H9 (cell line): Measurements from ENCODE around the gene OAF. TPM values are rescaled to one million over a fixed set of nuclear protein-coding genes. Genes with fewer than 3 reads are reported as not detected.

Experiments
- DNase-seq: peaks from one replicate; pipeline ENCODE4 v3.0.0-alpha.2; 2017
- H2AFZ ChIP-seq: one replicate; pipeline ENCODE4 v1.6.1; 2013; ENCODE audit warnings: mild to moderate bottlenecking, low read length, control low read depth, moderate library complexity
- H2AK5ac ChIP-seq: 2 replicates; pipeline ENCODE4 v1.6.1; 2013; ENCODE audit warnings: low read length, control low read depth, mixed read lengths; ENCODE audit not compliant: insufficient read length
- H2BK120ac ChIP-seq: one replicate; pipeline ENCODE4 v1.6.1; 2013; ENCODE audit warnings: low read depth, mild to moderate bottlenecking, low read length, control low read depth, inconsistent platforms; ENCODE audit not compliant: poor library complexity, severe bottlenecking
- H2BK12ac ChIP-seq: 2 replicates; pipeline ENCODE4 v1.6.1; 2013; ENCODE audit warnings: low read length, control low read depth, mixed read lengths, low read depth; ENCODE audit not compliant: insufficient read length
- H2BK15ac ChIP-seq: 2 replicates; pipeline ENCODE4 v1.6.1; 2013; ENCODE audit warnings: low read depth, low read length, control low read depth
- H2BK20ac ChIP-seq: one replicate; pipeline ENCODE4 v1.6.1; 2013; ENCODE audit warnings: low read depth, mild to moderate bottlenecking, low read length, control low read depth, inconsistent platforms; ENCODE audit not compliant: poor library complexity, severe bottlenecking
- H2BK5ac ChIP-seq: 2 replicates; pipeline ENCODE4 v1.6.1; 2013; ENCODE audit warnings: low read length, control low read depth, mixed read lengths; ENCODE audit not compliant: insufficient read length
- H3K14ac ChIP-seq: 2 replicates; pipeline ENCODE4 v1.6.1; 2013; ENCODE audit warnings: low read length, control low read depth; ENCODE audit not compliant: insufficient read depth
- H3K18ac ChIP-seq: 2 replicates; pipeline ENCODE4 v1.6.1; 2013; ENCODE audit warnings: low read depth, mild to moderate bottlenecking, mixed read lengths, low read length, control low read depth; ENCODE audit not compliant: insufficient read length
- H3K23ac ChIP-seq: 2 replicates; pipeline ENCODE4 v1.6.1; 2013; ENCODE audit warnings: low read length, control low read depth, mixed read lengths, low read depth; ENCODE audit not compliant: insufficient read length
- H3K23me2 ChIP-seq: 2 replicates; pipeline ENCODE4 v1.6.1; 2013; ENCODE audit warnings: low read depth, mild to moderate bottlenecking, mixed read lengths, low read length, control low read depth; ENCODE audit not compliant: insufficient read length, poor library complexity, severe bottlenecking
- H3K27ac ChIP-seq: 2 replicates; pipeline ENCODE4 v1.5.1; 2013; ENCODE audit warnings: low read length, control low read depth, mixed read lengths, low read depth; ENCODE audit not compliant: insufficient read length
- H3K27me3 ChIP-seq: 2 replicates; pipeline ENCODE4 v1.6.1; 2013; ENCODE audit warnings: low read length, control low read depth, inconsistent platforms; ENCODE audit not compliant: insufficient read depth
- H3K4ac ChIP-seq: 2 replicates; pipeline ENCODE4 v1.6.1; 2013; ENCODE audit warnings: low read depth, mild to moderate bottlenecking, control low read depth, inconsistent platforms, low read length, moderate library complexity
- H3K4me1 ChIP-seq: 2 replicates; pipeline ENCODE4 v1.6.1; 2013; ENCODE audit warnings: low read length, control low read depth, inconsistent platforms; ENCODE audit not compliant: insufficient read depth
- H3K4me2 ChIP-seq: 2 replicates; pipeline ENCODE4 v1.6.1; 2013; ENCODE audit warnings: low read length, control low read depth, mixed read lengths; ENCODE audit not compliant: insufficient read length, insufficient read depth
- H3K56ac ChIP-seq: 2 replicates; pipeline ENCODE4 v1.6.1; 2013; ENCODE audit warnings: low read depth, mild to moderate bottlenecking, mixed read lengths, low read length, control low read depth; ENCODE audit not compliant: insufficient read length
- H3K79me1 ChIP-seq: 2 replicates; pipeline ENCODE4 v1.6.1; 2013; ENCODE audit warnings: low read depth, mild to moderate bottlenecking, moderate library complexity, low read length, control low read depth, inconsistent platforms; ENCODE audit not compliant: insufficient read depth, poor library complexity, severe bottlenecking
- H3K79me2 ChIP-seq: 2 replicates; pipeline ENCODE4 v1.6.1; 2013; ENCODE audit warnings: low read length, control low read depth, inconsistent platforms; ENCODE audit not compliant: insufficient read depth
- H3K9ac ChIP-seq: 2 replicates; pipeline ENCODE4 v1.6.1; 2013; ENCODE audit warnings: low read length, control low read depth, mixed read lengths; ENCODE audit not compliant: insufficient read length; ENCODE audit errors: extremely low read depth
- H3K9me3 ChIP-seq: one replicate; pipeline ENCODE4 v1.6.1; 2013; ENCODE audit warnings: low read depth, low read length, inconsistent platforms; ENCODE audit not compliant: control insufficient read depth
- H3T11ph ChIP-seq: one replicate; pipeline ENCODE4 v1.6.1; 2013; ENCODE audit warnings: mild to moderate bottlenecking, low read length, control low read depth, inconsistent platforms
- H4K20me1 ChIP-seq: one replicate; pipeline ENCODE4 v1.6.1; 2013; ENCODE audit not compliant: control insufficient read depth, insufficient read length, insufficient read depth
- H4K5ac ChIP-seq: 2 replicates; pipeline ENCODE4 v1.6.1; 2013; ENCODE audit warnings: low read depth, mild to moderate bottlenecking, mixed read lengths, low read length, control low read depth; ENCODE audit not compliant: insufficient read length
- H4K8ac ChIP-seq: replicated peaks from 2 replicates; pipeline ENCODE4 v1.6.1; 2013; ENCODE audit warnings: low read length, control low read depth, mixed read lengths, low read depth; ENCODE audit not compliant: insufficient read length
- H4K91ac ChIP-seq: 2 replicates; pipeline ENCODE4 v1.6.1; 2013; ENCODE audit warnings: low read depth, mild to moderate bottlenecking, moderate library complexity, mixed read lengths, low read length, control low read depth; ENCODE audit not compliant: insufficient read length
- H3K27ac Mint-ChIP-seq, 3 experiments: 2 replicates in 2 of 3; 3 replicates in 1 of 3; pipeline ENCODE4 v1.8.0; 2020 to 2021; ENCODE audit warnings: mixed read lengths in 3 of 3, mild to moderate bottlenecking in 1 of 3, moderate library complexity in 1 of 3
- H3K27me3 Mint-ChIP-seq: 2 replicates; pipeline ENCODE4 v1.8.0; 2021; ENCODE audit warnings: low read depth, mild to moderate bottlenecking, moderate library complexity, mixed read lengths
- H3K36me3 Mint-ChIP-seq, 3 experiments: 2 replicates in 2 of 3; 3 replicates in 1 of 3; pipeline ENCODE4 v1.8.0; 2020 to 2021; ENCODE audit warnings: low read depth in 3 of 3, mixed read lengths in 3 of 3; ENCODE audit not compliant: insufficient read depth in 1 of 3
- H3K4me1 Mint-ChIP-seq, 2 experiments: 2 replicates each; pipeline ENCODE4 v1.8.0; 2020; ENCODE audit warnings: mixed read lengths in 2 of 2
- H3K4me3 Mint-ChIP-seq, 2 experiments: 2 replicates in 1 of 2; 3 replicates in 1 of 2; pipeline ENCODE4 v1.8.0; 2020 to 2021; ENCODE audit warnings: mild to moderate bottlenecking in 2 of 2, mixed read lengths in 2 of 2, moderate library complexity in 1 of 2
- H3K9me3 Mint-ChIP-seq, 2 experiments: 2 replicates in 1 of 2; 3 replicates in 1 of 2; pipeline ENCODE4 v1.8.0; 2020; ENCODE audit warnings: mild to moderate bottlenecking in 2 of 2, mixed read lengths in 2 of 2, moderate library complexity in 1 of 2
- CTCF ChIP-seq: fragments of 200-600 bp; sonication (generic); conservative IDR thresholded peaks from 3 replicates; pipeline ENCODE4 v1.8.0; 2021; ENCODE audit warnings: antibody characterized with exemption, mild to moderate bottlenecking
- WGBS: extraction: QIAGEN DNeasy Blood & Tissue Kit; methylation state at CpG from one replicate; pipeline ENCODE4 v1.1.7; 2013; ENCODE audit warnings: missing lambda C conversion rate, low lambda C conversion rate, mixed read lengths; ENCODE audit not compliant: insufficient read length; ENCODE audit errors: extremely low coverage; 5-methylcytosine and 5-hydroxymethylcytosine counted together
- total RNA-seq: library from RNA; stranded (reverse); gene quantifications from 2 replicates; pipeline ENCODE4 v1.2.1, GENCODE V29; 2021

The OAF gene
- total RNA-seq, 1 experiment from 2014 or later, result 1.1 TPM

- no peak for TF ChIP-seq CTCF
- no peak overlapping the region for H3K18ac ChIP-seq
- Mint-ChIP-seq H3K27ac (no peak overlapping the region), H3K36me3 (no peaks in the 10 kb centered on the region; a peak in 1 of 7 replicates), H3K4me3 (no peak overlapping the region), H3K4me1 (peaks cover 4 to 13% of the 10 kb centered on the region in 2 experiments), H3K9me3 (no peaks in the 10 kb centered on the region; a peak in 1 of 5 replicates), H3K27me3 (peaks cover 73% of the 10 kb centered on the region)
- H3K14ac ChIP-seq, result no peak overlapping the region
- H3K23ac ChIP-seq, result no peak overlapping the region
- no peak overlapping the region for H2BK5ac ChIP-seq
- no peaks in the 10 kb centered on the region for H3K79me1 ChIP-seq
- H2AK5ac ChIP-seq, result no peak overlapping the region
- H4K8ac ChIP-seq, result no peak overlapping the region
- peaks cover 2% of the 10 kb centered on the region; the same call in 1 of the 2 replicates for H3K27me3 ChIP-seq
- H3K4me1 ChIP-seq, result no peaks in the 10 kb centered on the region; the same call in 1 of the 2 replicates
- H3K23me2 ChIP-seq, result no peaks in the 10 kb centered on the region
- no peaks in the 10 kb centered on the region for H3K79me2 ChIP-seq
- H2BK15ac ChIP-seq, result no peak overlapping the region
- H2BK120ac ChIP-seq, result no peak overlapping the region
- no peaks in the 10 kb centered on the region for H4K20me1 ChIP-seq
- H4K91ac ChIP-seq, result no peak overlapping the region
- H2BK12ac ChIP-seq, result no peak overlapping the region
- WGBS, result no CpG with 5 or more reads among the region's 5 CpGs
- H3K56ac ChIP-seq, result no peak overlapping the region
- no peak overlapping the region for H2BK20ac ChIP-seq
- H3K9me3 ChIP-seq, result no peaks in the 10 kb centered on the region
- H3K4ac ChIP-seq, result no peak overlapping the region
- H3K27ac ChIP-seq, result no peak overlapping the region
- H3T11ph ChIP-seq, result no peak overlapping the region
- no peak overlapping the region for H3K9ac ChIP-seq
- no peak overlapping the region for H3K4me2 ChIP-seq
- no peak overlapping the region for H2AFZ ChIP-seq
- no peak overlapping the region for H4K5ac ChIP-seq
- no peak for DNase-seq
Observed at GRCh38 chr11:120227228-120227852, 16.5 kb downstream of the OAF start.
